ENCODE data around the gene RHOG. TPM values are rescaled to one million over a fixed set of nuclear protein-coding genes. Genes with fewer than 3 reads are reported as not detected.

Gene RHOG
- total and polyA plus RNA-seq, 4 experiments from 2014 or later: 99.4 to 228 (median 114) TPM

DNA sequence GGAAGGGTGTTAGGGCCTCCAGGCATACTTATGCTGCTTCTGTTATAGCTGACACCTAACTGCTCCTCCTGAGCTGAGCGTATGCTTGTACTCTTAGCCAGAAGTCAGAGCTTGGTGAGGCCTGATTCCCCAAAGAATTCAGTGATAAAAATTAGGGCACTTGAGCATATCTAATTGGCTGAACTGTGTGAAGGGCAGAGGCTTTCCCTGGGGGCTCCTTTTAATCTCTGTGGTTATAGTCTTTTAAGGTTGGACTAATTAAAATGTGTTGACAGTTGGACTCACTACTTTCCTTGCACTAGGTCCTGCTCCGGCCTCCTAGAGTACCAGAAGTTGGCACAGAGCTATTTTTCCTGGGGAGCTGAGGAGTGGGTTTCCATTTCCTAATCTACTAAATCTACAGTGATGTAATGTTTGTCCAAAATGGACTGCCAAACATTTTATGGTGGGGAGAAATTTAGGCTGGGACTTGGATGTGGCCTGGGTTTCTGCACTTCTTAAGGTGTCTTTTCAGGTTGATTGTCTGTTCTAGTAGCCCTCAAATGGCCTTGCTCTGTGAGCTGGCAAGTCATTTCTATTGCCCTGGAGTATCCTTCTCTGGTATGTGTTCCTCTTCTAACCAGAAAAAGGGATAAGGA lies 33.1 kb upstream of the RHOG start:
- Histone ChIP-seq H3K4me3 (ENCODE audit: low read length in 2 of 2) (no peak overlapping the region), H3K4me1 (ENCODE audit: insufficient read depth, low read length) (peaks cover 84% of the 10 kb centered on the region), H3K36me3 (ENCODE audit: insufficient read depth, low read length) (no peaks in the 10 kb centered on the region), H3K27ac (ENCODE audit: low read depth, low read length) (no peak overlapping the region), H3K9me3 (ENCODE audit: control insufficient read depth in 1 of 2, low read length in 2 of 2) (no peaks in the 10 kb centered on the region), H3K27me3 (ENCODE audit: insufficient read depth, low read length) (no peaks in the 10 kb centered on the region)
- Mint-ChIP-seq H3K27me3 (no peaks in the 10 kb centered on the region), H3K4me1 (peaks cover 59 to 93% (median 79%) of the 10 kb centered on the region in 4 donors), H3K9me3 (no peaks in the 10 kb centered on the region), H3K36me3 (peaks cover 9 to 18% of the 10 kb centered on the region in 2 donors), H3K4me3 (peak overlapping the region in 1 of 8 donors; percentile 36), H3K27ac (peak overlapping the region in 6 of 7 donors; percentile 9 to 78 (median 22))
- intact Hi-C loops (cut with micrococcal nuclease): loop anchor here (1.0 kb wide), 1 partner anchor 9 kb away; no protein-coding TSS in a partner anchor
- ChIA-PET CTCF (ENCODE audit: partially characterized antibody) (interaction anchor here (0.8 to 22.1 kb wide), 5 partner anchors 13 to 200 kb away, joined by 3 to 368 read pairs (median 5); partner anchors contain the start of genes RHOG and STIM1), POLR2A (ENCODE audit: partially characterized antibody) (interaction anchor here (0.8 to 7.9 kb wide), 5 partner anchors 9 to 57 kb away, joined by 3 to 58 read pairs (median 3); partner anchors contain the start of gene STIM1)
- DNase-seq: no peak

DNA sequence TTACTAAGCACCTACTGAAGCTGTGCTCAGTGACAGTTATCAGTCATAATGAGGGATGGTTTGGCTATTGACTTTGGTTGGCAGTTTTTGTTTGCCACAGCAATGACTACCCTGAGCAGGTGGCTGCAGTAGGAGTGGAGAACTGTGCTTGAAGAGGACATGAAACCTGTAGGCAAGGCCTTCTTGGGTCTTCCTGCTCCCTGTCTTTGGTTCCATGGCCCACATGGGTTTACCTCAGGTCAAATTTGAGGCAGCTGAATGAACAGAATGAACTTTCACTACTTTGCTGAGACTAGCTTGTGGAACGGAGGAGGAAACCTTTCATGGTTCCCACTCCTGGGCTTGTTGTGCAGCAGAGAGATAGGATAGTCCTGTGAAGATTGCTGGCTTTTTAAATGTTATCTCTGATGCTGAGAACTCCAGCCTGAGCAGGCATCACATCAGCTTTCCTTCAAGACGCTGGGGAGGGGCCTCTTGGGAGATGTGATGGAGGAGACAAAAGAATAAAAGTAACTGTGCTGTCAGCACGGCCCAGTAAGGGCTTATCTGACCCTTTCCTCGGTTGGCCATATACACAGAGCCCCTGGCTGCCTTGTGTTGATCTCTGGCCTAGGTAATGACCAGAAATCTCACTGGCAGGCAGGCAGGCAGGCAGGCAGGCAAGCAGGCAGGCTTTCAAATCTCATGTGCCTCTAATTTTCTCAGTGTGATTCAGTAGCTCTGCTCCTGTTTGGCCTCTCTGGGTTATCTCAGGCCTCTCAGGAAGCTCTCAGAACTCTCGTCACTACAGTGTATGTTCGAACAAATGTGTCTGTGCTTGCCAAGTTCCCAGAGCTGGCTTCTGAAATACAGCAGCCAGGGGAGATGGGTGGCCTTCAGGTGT lies 26.7 kb upstream of the RHOG start:
- Histone ChIP-seq H3K4me1 (ENCODE audit: insufficient read depth, low read length) (peaks cover 88% of the 10 kb centered on the region), H3K27me3 (ENCODE audit: insufficient read depth, low read length) (no peaks in the 10 kb centered on the region), H3K9me3 (ENCODE audit: control insufficient read depth in 1 of 2, low read length in 2 of 2) (no peaks in the 10 kb centered on the region), H3K4me3 (ENCODE audit: low read length in 2 of 2) (no peak overlapping the region), H3K36me3 (ENCODE audit: insufficient read depth, low read length) (no peaks in the 10 kb centered on the region), H3K27ac (ENCODE audit: low read depth, low read length) (no peak overlapping the region)
- Mint-ChIP-seq H3K27ac (peak overlapping the region; percentile 60 to 93 (median 87)), H3K4me1 (peaks cover 63 to 97% (median 83%) of the 10 kb centered on the region in 4 donors), H3K36me3 (peaks cover 6% of the 10 kb centered on the region in 2 donors), H3K4me3 (peak overlapping the region in 7 of 8 donors; percentile 17 to 70 (median 24)), H3K27me3 (no peaks in the 10 kb centered on the region), H3K9me3 (no peaks in the 10 kb centered on the region)
- ChIA-PET CTCF (ENCODE audit: partially characterized antibody) (interaction anchor here (1.0 to 22.1 kb wide), 8 partner anchors 11 to 205 kb away, joined by 3 to 368 read pairs (median 6); partner anchors contain the start of gene STIM1), POLR2A (ENCODE audit: partially characterized antibody) (interaction anchor here (0.6 to 5.8 kb wide), 7 partner anchors 8 to 29 kb away, joined by 3 to 47 read pairs (median 6); partner anchors contain the start of genes RHOG and STIM1)
- no peak for DNase-seq
- intact Hi-C loops (cut with micrococcal nuclease): loop anchor here (5.0 kb wide), 1 partner anchor 40 kb away; no protein-coding TSS in a partner anchor

DNA sequence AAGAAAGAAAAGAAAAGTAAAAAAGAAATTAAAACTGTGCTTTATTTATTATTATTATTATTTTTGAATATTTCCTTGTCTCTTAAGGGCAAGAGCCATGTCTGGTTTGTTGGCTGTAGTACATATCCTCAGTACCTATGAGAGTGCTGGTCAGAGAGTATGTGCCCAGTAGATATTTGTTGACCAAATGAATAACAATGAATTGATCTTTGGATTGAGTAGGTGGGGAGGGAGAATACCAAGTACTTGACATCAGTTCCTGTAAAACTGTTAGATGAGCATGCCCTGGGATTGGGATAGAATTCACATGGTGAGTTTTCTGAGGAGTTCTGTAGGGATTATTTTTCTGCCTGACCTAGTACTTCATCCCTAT lies 26.1 kb upstream of the RHOG start:
- Mint-ChIP-seq H3K4me3 (peak overlapping the region in 5 of 8 donors; percentile 10 to 80 (median 24)), H3K27ac (peak overlapping the region; percentile 4 to 87 (median 80)), H3K4me1 (peaks cover 68 to 99% (median 86%) of the 10 kb centered on the region in 4 donors), H3K36me3 (peaks cover 4 to 7% of the 10 kb centered on the region in 2 donors), H3K27me3 (no peaks in the 10 kb centered on the region), H3K9me3 (no peaks in the 10 kb centered on the region)
- Histone ChIP-seq H3K27me3 (ENCODE audit: insufficient read depth, low read length) (no peaks in the 10 kb centered on the region), H3K4me3 (ENCODE audit: low read length in 2 of 2) (no peak overlapping the region), H3K4me1 (ENCODE audit: insufficient read depth, low read length) (peaks cover 91% of the 10 kb centered on the region), H3K9me3 (ENCODE audit: control insufficient read depth in 1 of 2, low read length in 2 of 2) (no peaks in the 10 kb centered on the region), H3K27ac (ENCODE audit: low read depth, low read length) (no peak overlapping the region), H3K36me3 (ENCODE audit: insufficient read depth, low read length) (no peaks in the 10 kb centered on the region)
- ChIA-PET CTCF (ENCODE audit: partially characterized antibody) (interaction anchor here (1.0 to 22.1 kb wide), 7 partner anchors 11 to 206 kb away, joined by 3 to 368 read pairs (median 6); partner anchors contain the start of gene STIM1), POLR2A (ENCODE audit: partially characterized antibody) (interaction anchor here (0.6 to 5.8 kb wide), 6 partner anchors 7 to 28 kb away, joined by 3 to 47 read pairs (median 5); partner anchors contain the start of genes RHOG and STIM1)
- intact Hi-C loops (cut with micrococcal nuclease): loop anchor here (5.0 kb wide), 1 partner anchor 40 kb away; no protein-coding TSS in a partner anchor
- DNase-seq: no peak

DNA sequence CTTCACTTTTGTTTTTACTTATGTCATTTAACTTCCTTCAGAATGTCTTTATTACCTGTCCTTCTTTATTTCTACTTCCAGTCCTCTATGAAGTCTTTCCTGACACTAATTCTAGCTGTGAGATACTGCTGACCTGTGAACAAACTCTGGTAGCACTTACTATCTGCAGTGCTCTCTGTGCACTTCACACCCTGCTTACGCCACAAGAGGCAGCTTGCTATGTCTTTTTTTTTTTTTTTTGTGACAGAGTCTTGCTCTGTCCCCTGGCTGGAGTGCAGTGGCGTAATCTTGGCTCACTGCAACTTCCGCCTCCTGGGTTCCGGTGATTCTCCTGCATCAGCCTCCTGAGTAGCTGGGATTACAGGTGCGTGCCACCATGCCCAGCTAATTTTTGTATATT lies 25.4 kb upstream of the RHOG start:
- peaks cover 0 to 2% of the 10 kb centered on the region in 2 donors for H3K36me3 Mint-ChIP-seq
- H3K27ac Mint-ChIP-seq: peak overlapping the region; percentile 24 to 92 (median 82)
- Histone ChIP-seq H3K4me1 (ENCODE audit: insufficient read depth, low read length) (peaks cover 91% of the 10 kb centered on the region), H3K27me3 (ENCODE audit: insufficient read depth, low read length) (no peaks in the 10 kb centered on the region), H3K27ac (ENCODE audit: low read depth, low read length) (no peak overlapping the region), H3K9me3 (ENCODE audit: control insufficient read depth in 1 of 2, low read length in 2 of 2) (no peaks in the 10 kb centered on the region), H3K4me3 (ENCODE audit: low read length in 2 of 2) (no peak overlapping the region), H3K36me3 (ENCODE audit: insufficient read depth, low read length) (no peaks in the 10 kb centered on the region)
- ChIA-PET CTCF (ENCODE audit: partially characterized antibody) (interaction anchor here (0.7 to 22.1 kb wide), 5 partner anchors 12 to 207 kb away, joined by 3 to 368 read pairs (median 4); partner anchors contain the start of gene STIM1), POLR2A (ENCODE audit: partially characterized antibody) (interaction anchor here (0.6 to 5.8 kb wide), 5 partner anchors 11 to 84 kb away, joined by 3 to 47 read pairs (median 7); partner anchors contain the start of genes RHOG and STIM1)
- H3K4me3 Mint-ChIP-seq: peak overlapping the region; percentile 5 to 80 (median 64)
- H3K27me3 Mint-ChIP-seq: no peaks in the 10 kb centered on the region
- intact Hi-C loops (cut with micrococcal nuclease): loop anchor here (5.0 kb wide), 1 partner anchor 41 kb away; no protein-coding TSS in a partner anchor
- peaks cover 67 to 99% (median 86%) of the 10 kb centered on the region in 4 donors for H3K4me1 Mint-ChIP-seq
- DNase-seq: no peak
- no peaks in the 10 kb centered on the region for H3K9me3 Mint-ChIP-seq

DNA sequence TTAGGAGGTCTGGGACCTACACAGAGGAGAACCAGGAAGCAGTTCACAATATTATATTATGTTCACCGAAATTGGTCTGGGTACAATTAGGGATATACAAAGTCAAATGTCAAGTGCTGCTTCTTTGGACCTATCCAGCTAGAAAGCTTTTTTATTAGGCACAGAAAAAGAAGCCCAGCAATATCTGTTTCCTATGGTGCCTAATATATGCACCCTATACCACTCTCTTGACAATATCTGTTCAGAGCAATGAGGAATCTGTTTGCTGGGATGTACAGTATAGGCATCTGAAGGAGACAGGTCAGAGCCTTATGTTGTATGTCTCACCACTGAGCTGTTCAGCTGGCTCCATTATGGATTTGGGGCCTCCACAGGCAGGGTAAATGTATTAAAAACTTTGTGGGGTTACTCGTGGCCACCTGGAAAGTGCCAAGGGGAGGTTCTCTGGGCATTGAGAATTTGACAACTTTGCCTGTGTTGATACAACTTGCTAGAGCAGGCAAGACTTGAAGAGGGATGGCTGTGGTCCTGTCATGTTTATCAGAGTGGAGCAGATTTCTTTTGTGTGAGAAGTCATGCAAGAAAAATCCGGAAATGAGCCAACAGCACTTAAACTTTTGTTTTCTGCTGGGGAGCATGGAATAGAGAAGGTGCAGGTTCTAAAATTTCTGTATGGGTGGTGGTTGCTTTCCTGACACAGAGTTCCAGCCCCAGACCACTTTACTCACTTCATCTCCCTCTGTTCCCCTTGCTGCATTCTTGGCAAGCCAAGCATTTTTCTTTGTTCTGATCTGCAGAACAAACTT lies 24.8 kb upstream of the RHOG start:
- no peaks in the 10 kb centered on the region for H3K27me3 Mint-ChIP-seq
- Histone ChIP-seq H3K9me3 (ENCODE audit: control insufficient read depth in 1 of 2, low read length in 2 of 2) (no peaks in the 10 kb centered on the region), H3K27ac (ENCODE audit: low read depth, low read length) (no peak overlapping the region), H3K27me3 (ENCODE audit: insufficient read depth, low read length) (no peaks in the 10 kb centered on the region), H3K4me3 (ENCODE audit: low read length in 2 of 2) (no peak overlapping the region), H3K36me3 (ENCODE audit: insufficient read depth, low read length) (no peaks in the 10 kb centered on the region), H3K4me1 (ENCODE audit: insufficient read depth, low read length) (peaks cover 93% of the 10 kb centered on the region)
- peak overlapping the region; percentile 5 to 80 (median 64) for H3K4me3 Mint-ChIP-seq
- ChIA-PET CTCF (ENCODE audit: partially characterized antibody) (interaction anchor here (0.7 to 22.1 kb wide), 8 partner anchors 11 to 207 kb away, joined by 3 to 368 read pairs (median 4); partner anchors contain the start of gene STIM1), POLR2A (ENCODE audit: partially characterized antibody) (interaction anchor here (0.6 to 3.0 kb wide), 6 partner anchors 8 to 84 kb away, joined by 3 to 30 read pairs (median 4); partner anchors contain the start of genes RHOG and STIM1)
- H3K36me3 Mint-ChIP-seq: peaks cover 0 to 1% of the 10 kb centered on the region in 2 donors
- no peaks in the 10 kb centered on the region for H3K9me3 Mint-ChIP-seq
- DNase-seq: no peak
- intact Hi-C loops (cut with micrococcal nuclease): loop anchor here (1.0 to 5.0 kb wide), 2 partner anchors 9 to 42 kb away; no protein-coding TSS in a partner anchor
- H3K27ac Mint-ChIP-seq: peak overlapping the region; percentile 72 to 92 (median 82)
- peaks cover 68 to 99% (median 88%) of the 10 kb centered on the region in 4 donors for H3K4me1 Mint-ChIP-seq

DNA sequence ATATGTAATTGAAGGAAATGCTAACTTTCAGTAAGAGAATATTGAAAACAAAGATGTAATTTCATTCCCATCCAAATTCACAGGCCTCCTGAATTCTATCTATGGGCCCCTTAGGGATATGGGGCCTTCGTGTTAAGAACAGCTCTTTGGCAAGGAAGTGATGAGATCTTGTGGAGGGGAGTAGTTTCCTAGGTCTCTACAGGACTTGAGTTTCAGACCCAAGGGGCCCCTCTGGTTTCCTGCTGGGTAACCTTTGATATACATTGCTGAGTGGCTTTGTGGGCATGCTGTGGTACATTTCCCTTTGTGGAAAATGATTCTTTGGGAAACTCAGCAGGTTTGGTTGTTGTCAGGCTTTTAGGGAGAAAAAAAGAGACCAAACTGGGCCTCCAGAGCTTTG lies 20.9 kb upstream of the RHOG start:
- ChIA-PET CTCF (ENCODE audit: partially characterized antibody) (interaction anchor here (1.1 to 15.4 kb wide), 5 partner anchors 12 to 211 kb away, joined by 3 to 514 read pairs (median 43); partner anchors contain the start of gene RHOG), POLR2A (ENCODE audit: partially characterized antibody) (interaction anchor here (5.1 kb wide), 1 partner anchor 22 kb away, joined by 53 read pairs; the partner anchor contains the start of gene RHOG)
- Mint-ChIP-seq H3K36me3 (peaks cover 4 to 7% of the 10 kb centered on the region in 2 donors), H3K27ac (peak overlapping the region; percentile 60 to 99 (median 76)), H3K27me3 (no peaks in the 10 kb centered on the region), H3K4me1 (peaks cover 77 to 98% (median 87%) of the 10 kb centered on the region in 4 donors), H3K9me3 (no peaks in the 10 kb centered on the region), H3K4me3 (peak overlapping the region; percentile 69 to 91 (median 82))
- Histone ChIP-seq H3K36me3 (ENCODE audit: insufficient read depth, low read length) (no peaks in the 10 kb centered on the region), H3K4me3 (ENCODE audit: low read length in 2 of 2) (peak overlapping the region in 1 of 2 donors; percentile 31), H3K27ac (ENCODE audit: low read depth, low read length) (no peak overlapping the region), H3K27me3 (ENCODE audit: insufficient read depth, low read length) (no peaks in the 10 kb centered on the region), H3K4me1 (ENCODE audit: insufficient read depth, low read length) (peaks cover 94% of the 10 kb centered on the region), H3K9me3 (ENCODE audit: control insufficient read depth in 1 of 2, low read length in 2 of 2) (no peaks in the 10 kb centered on the region)
- intact Hi-C loops (cut with micrococcal nuclease): no loop called here
- no peak for DNase-seq
